GM20000 (cell line): ENCODE measurements around the gene CLC.

Experiments used
- DNase-seq: peaks from one replicate; pipeline ENCODE4 v3.0.0; 2012; ENCODE audit warnings: low spot score
- TF ChIP-seq, protein P1 (sequence below): IDR thresholded peaks from 2 replicates; pipeline ENCODE4 v1.5.1; 2012; ENCODE audit warnings: mild to moderate bottlenecking, control low read depth; ENCODE audit errors: extremely low read depth, missing control alignments

The CLC gene

DNA sequence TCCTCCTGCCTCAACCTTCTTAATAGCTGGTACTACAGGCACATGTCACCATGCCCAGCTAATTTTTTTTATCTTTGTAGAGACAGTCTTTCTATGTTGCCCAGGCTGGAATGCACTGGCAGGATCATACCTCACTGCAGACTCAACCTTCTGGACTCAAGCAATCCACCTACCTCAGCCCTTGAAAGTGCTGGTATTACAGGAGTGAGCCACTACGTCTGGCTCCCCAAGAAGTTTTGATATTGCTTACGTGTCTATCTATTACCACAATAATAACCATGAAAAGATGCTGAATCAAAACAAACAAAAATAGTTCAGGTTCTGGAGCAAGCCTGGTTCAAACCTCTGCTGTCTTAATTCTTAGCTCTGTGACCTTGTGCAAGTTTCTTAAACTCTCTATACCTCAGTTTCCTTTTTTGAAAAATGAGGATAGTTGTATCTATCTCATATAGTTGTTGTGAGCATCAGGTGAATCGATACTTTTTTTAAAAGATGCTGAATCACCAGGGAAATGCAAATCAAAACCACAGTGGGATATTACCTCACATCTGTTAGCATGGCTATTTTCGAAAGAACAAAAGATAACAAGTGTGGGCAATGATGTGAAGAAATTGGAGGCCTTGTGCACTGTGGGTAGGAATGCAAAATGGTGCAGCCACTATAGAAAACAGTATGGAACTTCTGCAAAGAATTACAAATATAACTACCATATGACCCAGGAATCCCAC is 21.8 kb upstream of the CLC start:
- no peak for DNase-seq
- TF ChIP-seq, protein P1, sequence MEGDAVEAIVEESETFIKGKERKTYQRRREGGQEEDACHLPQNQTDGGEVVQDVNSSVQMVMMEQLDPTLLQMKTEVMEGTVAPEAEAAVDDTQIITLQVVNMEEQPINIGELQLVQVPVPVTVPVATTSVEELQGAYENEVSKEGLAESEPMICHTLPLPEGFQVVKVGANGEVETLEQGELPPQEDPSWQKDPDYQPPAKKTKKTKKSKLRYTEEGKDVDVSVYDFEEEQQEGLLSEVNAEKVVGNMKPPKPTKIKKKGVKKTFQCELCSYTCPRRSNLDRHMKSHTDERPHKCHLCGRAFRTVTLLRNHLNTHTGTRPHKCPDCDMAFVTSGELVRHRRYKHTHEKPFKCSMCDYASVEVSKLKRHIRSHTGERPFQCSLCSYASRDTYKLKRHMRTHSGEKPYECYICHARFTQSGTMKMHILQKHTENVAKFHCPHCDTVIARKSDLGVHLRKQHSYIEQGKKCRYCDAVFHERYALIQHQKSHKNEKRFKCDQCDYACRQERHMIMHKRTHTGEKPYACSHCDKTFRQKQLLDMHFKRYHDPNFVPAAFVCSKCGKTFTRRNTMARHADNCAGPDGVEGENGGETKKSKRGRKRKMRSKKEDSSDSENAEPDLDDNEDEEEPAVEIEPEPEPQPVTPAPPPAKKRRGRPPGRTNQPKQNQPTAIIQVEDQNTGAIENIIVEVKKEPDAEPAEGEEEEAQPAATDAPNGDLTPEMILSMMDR, result no peak

DNA sequence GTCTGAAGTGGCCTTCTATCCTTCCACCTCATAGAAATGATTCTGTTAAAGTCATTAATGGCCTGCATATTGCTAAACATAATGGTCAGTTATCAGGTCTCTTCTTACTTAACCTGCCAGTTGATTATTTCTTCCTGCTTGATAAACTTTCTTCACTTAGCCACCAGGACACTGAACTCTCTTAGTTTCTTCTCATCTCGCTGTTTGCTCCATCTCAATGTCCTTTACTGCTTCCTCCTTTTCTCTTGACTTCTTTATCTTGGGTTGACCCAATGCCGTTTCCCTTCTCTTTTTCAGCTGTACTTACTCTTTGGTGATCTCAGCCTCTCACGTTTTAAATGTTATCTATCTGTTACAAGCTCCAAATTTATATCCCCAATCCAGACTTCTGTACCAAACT is 17.1 kb upstream of the CLC start:
- no peak for DNase-seq
- TF ChIP-seq, protein P1, result no peak

DNA sequence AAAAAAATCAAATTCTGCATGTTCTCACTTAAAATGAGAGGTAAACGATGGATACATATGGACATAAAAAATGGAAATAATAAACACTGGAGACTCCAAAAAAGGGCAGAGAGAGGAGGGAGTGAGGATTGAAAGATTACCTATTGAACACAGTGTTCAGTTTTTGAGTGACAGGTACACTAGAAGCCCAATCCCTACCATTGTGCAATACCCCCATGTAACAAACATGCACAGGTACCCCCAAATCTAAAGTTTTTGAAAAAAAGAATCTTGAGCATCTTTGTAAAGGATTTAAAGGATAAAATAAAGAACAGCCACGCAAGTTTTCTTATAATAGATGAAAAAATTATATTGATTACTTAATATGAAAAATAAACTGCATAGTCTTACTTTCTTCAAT is 16.7 kb upstream of the CLC start:
- TF ChIP-seq, protein P1, result no peak
- DNase-seq, result no peak

- TF ChIP-seq, protein P1, result no peak
- DNase-seq, result no peak
Measured at GRCh38 chr19:39752795-39753194, 15.0 kb upstream of the CLC start.

- DNase-seq, result no peak
- TF ChIP-seq, protein P1, result no peak
Measured at GRCh38 chr19:39752390-39752789, 14.6 kb upstream of the CLC start.

GRCh38 chr19:39749981-39750380 is 12.2 kb upstream of the CLC start:
- DNase-seq, result no peak
- TF ChIP-seq, protein P1, result no peak

DNA sequence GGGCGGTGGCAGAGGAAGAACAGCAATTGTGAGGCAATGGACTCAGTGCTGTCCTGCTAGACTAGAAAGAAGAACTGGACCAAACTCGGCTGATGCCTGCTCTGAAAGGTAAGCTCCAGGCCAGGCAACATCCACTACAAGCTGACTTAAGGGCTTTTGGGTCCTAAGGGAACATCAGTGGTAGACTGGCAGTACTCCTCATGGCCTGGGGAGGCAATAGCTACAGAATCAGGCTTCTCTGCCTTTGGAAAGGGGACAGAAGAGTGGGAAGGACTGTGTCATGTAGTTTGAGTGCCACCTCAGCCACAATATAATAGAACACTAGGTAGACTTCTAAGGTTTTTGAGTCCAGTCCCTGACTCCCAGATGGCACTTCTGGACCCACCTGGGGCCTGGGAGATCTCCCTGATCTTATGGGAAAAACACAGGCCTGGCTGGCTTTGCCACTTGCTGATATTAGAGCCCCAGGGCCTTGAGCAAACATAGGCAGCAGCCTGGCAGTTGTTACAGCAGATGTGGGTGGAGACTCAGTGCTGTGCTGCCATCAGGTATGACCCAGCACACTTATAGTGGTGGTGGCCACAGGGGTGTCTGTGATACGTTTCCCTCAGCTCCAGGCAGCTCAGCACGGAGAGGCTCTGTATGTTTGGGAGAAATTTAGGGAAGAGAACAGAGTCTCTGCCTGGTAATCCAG is 9.2 kb upstream of the CLC start:
- TF ChIP-seq, protein P1, result no peak
- DNase-seq, result no peak
